Fibroblast of skin of scalp (primary cell): ENCODE measurements around the gene RAB11FIP5.
"Not testable (repeated sequence)": the region's sequence is repeated elsewhere in the genome, so short reads cannot be mapped to it uniquely, and the experiment has no call there.

Source experiments
- DNase-seq: peaks from one replicate; pipeline ENCODE4 v3.0.0-alpha.2; 2013

The RAB11FIP5 gene

DNA sequence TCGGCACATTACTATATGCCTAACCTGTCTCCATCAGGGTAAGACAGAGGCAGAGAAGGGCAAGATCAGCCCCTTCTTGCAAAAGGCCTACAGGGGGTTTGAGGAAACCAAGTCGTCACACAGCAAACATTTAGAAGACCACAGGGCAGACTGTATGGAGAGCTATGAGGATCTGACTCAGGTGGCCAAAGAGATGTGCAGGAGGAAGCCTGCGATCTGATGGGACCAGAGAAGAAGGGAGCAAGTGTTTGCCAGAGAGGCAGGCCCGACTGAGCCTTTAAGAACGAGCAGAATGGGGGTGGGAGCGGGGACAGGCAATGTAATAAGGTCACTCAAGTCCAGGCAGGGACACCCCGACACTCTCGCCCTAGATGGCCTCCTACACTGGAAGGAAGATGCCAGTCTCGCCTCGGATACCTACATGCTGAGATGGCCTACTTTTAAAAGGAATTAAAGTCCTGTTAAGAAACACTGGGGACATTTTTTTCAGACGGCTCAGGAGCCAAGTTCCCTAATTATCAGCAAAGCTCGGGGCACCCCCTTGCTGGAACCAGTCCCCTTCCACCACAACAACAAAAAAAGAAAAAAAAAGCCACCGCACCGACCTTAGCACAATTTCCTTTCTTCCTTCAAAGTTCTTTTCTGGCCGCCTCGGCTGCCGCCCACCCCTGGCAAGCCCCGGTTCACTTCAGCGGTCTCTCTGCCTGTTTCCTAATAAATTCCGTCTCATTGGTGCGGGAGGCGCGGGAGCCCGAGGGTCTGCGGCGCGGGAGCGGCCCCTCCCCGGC lies 42.7 kb downstream of the RAB11FIP5 start:
- no peak for DNase-seq

DNA sequence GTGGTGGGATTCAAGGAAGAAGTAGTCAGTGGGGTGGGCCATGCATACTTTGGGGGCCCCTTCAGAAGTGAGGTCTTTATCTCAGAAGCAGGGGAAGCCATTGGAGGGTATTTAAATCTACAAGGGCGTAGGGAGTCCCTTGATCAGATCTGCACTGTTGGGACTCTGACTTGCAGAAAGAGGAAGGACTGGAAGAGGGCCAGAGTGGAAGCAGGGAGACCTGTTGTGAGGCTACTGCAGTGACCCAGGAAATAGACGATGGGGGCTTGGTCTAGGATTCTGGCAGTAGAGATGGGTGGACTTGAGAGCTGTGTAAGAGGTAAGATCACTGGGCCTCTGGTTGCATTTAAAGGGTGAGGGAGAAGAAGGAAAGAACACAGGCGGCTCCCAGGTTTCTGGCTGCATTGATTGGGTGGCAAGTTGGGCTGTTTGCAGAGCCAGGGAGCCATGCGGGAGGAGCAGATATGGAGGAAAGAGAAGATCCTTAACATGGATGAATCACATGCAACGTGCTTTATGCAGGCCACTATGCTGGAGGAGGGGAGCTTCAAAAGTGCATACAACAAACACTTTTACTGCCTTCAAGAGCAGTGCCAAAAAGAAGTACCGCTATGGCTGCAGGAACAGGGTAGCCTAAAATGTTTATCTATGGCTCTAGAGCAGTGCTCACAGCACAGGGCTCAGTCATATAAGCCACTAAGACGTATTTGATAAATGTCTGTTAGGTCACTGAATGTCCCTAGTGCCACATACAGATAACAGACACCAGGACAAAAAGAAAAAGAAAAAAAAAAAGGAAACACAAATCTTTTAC lies 43.5 kb downstream of the RAB11FIP5 start:
- DNase-seq: no peak

DNA sequence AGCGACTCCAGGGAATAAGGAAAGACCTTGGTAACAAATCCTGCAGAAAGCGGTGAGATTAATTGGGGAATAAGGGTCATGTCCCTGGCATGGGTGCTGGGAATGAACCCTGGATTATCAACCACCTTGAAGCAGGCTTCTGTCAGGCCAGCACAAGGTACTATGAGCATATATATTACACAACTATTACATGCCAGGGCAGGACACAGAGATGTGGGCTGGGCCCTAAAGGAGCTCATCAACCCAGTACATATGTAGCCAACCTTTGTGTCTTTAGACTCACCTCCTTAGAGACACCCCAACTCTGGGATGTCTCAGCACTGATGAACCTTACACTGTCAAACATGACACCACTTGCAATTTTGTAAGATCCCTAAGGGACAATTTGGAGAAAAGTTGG lies 44.6 kb downstream of the RAB11FIP5 start:
- no peak for DNase-seq

DNA sequence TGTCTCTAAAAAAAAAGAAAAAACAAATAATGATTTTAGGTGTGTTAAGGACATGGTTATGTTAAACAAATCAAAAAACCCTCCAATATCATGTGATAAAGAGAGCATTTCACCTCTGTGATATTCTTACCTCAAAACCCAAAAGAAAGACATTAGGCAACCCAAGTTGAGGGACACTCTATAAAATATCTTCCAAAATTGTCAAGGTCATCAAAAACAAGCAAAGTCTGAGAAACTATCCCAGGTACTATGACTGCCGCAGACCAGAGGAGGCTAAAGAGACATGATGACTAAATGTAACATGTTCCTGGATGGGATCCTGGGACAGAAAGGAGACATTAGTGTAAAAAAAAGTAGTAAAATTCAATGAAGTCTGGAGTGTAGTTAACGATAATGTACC lies 45.7 kb downstream of the RAB11FIP5 start:
- no peak for DNase-seq

DNA sequence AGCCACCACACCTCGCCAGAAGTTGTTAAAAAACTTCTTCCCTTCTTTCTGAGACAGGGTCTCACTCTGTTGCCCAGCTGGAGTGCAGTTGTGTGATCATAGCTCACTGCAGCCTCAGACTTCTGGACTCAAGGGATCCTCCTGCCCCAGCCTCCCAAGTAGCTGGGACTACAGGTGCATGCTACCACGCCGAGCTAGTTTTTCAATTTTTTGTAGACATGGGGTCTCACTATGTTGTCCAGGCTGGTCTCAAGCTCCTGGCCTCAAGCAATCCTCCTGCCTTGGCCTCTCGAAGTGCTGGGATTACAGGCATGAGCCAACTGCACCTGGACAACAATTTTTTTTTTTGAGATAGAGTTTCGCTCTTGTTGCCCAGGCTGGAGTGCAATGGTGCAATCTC lies 47.7 kb downstream of the RAB11FIP5 start:
- DNase-seq: not testable (repeated sequence)

DNA sequence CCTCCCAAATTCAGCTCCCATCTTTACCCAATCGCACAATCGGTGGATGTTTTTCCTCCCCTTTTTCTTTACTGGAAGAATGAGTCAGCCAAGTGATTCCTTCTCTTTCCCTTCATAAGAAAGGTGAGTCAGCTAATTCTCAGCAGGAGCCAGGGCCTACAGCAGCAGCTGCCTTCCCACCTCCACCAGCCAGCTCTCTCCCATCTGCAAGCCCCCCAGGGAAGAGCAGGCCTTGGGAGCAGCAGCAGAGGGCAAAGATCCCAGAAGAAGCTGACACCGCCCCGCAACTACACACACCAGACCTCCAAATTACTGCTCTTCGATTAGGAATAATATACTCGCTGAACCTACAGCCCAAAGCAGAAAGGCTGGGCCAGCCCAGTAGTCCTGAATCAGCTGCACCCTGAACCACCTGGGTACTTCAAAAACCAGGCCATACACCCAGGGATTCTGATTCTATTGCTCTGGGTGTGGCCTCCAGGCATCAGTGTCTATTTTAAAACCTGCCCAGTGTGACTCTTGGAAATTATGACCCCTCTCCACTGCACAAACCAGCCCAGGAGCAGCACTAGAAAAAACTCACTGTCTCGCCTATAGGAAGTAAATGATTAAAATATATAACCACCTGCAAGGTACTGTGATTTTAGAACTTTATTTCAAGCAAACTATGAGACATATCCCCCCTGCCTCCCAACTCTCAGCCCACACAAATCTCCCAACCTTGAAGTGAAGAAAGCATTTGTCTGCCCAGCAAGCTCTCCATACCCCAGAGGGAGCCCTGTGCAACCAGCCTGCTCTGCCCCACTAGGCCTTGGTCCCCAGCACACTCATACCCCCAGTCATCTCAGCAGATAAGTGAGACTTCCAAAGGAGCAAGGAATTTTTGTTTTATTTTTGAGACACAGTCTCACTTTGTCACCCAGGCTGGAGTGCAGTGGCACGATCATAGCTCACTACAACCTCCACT lies 48.6 kb downstream of the RAB11FIP5 start:
- peak; percentile 83 for DNase-seq

DNA sequence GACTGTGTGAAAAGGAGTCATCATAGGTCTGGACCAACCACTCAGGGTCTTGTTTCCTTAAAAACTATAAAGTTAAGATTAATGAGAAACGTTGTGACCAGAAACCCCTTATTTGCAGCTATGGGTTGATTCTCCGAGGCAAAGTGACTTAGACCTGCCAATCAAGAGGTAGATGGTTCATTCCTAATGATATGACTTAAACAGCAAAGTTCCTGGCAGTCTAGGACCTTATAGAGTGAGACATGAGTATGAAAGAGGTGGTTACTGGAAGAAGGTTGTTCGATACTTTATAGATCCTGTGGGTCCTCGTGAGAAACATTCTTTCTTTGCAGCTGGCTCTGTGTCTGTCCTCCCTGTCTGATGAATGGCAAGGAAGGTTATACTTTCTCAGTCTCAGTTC lies 49.3 kb downstream of the RAB11FIP5 start:
- no peak for DNase-seq

DNA sequence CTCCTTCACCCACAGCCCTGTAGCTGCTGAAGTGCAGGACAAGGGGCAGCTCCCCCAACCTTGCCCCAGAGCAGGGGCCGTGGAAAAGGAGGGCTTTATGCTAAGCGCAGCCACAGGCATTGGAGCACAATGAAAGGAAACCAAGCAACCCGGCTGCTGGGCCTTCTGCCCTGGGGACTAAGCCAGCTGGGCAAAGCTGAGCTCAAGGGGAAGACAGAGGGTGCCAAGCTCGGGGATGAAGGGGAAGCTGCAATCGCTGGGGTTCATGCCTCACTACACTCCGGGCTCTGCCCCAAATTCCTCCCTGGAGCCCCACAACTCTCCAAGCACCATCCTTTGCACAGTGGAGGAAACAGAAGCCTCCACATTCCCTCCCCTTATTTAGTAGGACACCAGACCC lies 53.6 kb downstream of the RAB11FIP5 start:
- DNase-seq: no peak

DNA sequence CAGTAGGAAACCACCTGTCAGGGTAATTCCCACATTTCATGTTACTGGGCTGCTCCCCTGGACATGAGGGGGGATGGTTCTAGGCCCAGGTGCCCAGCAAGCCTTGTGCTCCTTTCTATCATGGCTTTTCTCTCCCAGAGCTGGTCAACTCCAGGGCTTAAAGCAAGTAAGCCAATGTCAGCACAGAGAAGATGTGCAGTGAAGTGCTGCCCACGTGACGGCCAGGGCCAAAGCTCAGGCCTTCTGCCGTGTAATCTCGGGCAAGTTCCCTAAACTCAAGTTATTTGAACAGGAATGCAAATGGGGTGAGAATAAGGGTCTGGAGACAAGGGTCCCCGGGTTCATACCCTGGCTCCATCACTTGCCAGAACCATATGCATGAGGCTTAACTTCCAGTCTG lies 57.8 kb downstream of the RAB11FIP5 start:
- no peak for DNase-seq

DNA sequence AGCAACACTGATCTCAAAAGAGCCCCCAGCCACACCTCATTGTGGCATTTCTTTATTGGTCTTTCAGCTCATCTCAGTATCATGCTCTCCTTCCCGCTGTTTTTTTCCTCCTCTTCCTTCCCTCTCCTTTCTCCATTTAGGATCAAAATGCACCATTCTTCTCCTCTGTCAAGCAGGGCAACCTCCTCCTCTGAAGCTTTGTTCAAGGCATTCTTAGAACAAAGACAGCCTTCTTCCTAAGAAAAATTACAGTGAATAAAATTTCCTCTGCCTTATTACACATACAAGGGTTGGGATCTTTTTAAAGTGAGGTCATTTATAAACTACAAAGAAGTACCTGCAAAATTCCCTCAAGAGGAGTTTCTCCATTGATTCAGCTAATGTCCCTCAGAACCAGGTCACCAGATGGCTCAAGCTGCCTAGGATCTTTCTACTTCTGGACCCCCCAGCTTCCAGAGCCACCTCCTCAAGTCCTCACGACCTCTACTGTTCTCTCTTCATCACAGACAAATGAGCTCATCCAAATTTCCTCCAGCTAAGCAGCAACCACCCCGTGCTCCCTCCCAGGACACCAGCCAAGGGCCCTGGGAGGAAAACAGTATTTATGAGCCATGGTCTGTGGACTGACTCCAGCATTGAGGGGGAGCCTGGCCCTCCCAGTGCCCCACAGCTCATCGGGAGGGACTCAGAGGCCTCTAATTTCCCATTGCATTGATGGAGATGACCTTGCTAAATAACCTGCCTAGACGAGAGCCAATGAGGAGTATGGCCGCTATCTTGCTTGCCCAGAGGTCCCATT lies 59.2 kb downstream of the RAB11FIP5 start:
- DNase-seq: peak; percentile 16

DNA sequence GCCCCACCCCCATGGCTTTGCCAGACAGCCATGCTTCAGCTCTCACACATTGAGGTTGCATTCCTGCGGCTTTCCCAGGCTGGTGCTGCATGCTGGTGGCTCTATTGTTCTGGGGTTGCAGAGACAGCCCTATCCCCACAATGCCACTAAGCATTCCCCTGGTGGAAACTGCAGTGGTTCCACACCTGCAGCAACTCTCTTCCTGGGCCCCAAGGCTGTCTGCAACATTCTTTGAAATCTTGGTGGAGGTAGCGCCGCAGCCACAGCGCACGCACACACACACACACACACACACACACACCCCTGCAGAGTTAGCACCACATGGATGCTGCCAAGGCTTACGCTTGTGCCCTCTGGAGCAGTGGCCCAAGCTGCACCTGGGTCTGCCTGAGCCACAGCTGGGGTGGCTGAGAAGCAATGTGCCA lies 62.6 kb downstream of the RAB11FIP5 start:
- peak; percentile 57 for DNase-seq

DNA sequence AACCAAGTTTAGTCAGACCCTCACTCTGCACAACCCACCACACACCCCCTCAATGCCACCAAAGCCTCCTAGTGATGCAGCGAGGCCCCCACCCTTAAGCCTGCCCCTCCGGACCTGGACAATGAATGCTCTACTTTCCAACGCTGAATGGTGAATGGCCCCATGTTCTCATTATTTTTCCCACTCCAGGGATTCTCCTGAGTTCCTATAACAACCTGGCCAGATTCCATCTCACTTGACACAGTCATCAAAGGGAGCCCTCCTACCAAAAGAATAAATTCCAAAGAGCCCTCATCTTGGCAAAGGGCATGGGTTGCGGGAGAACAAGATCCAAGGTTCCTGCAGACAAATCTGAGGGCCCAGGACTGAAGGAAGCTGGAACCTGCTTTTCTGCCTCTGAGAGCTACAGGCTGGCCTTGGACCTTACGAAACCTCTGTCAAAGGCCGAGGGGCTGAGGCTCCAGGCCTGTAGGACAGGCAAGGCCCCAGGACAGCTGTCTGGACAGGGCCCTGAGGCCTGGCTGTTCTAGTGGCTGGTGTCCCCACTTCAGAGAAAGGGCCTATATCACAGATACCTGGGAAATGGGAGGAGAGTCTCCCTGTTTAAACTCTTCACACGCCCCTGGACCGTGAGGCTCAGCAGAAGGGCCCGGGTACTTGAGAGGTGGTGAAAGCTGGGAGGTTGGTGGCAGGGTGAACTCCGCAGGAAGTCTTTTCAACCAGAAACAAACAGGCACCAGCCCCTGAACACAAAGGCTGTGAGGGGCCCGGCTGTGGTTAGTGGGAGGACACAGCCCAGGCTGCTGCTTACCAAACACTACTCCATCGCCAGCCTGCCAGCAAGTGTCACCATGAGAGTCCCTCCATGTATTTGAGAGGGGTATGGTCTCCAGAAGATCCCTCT lies 68.6 kb downstream of the RAB11FIP5 start:
- no peak for DNase-seq

DNA sequence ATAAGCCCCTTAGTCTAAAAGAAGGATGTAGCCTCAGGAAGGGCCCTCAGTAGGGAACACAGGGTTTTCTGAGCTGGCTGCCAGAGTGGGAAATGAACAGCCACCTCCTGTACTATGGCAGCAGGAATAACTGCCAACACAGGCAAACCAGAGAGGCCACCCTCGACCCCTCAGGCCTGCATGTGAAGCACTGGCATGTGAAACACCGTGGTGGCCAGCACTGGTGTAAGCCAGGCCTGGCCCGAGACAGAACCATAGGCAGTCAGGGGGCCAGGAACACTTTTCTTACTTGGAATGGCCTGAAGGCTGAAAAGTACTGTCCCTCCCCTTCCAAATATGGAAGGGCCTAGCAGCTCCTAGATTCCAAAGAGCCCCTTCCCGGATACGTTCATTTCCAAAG lies 69.5 kb downstream of the RAB11FIP5 start:
- DNase-seq: no peak

DNA sequence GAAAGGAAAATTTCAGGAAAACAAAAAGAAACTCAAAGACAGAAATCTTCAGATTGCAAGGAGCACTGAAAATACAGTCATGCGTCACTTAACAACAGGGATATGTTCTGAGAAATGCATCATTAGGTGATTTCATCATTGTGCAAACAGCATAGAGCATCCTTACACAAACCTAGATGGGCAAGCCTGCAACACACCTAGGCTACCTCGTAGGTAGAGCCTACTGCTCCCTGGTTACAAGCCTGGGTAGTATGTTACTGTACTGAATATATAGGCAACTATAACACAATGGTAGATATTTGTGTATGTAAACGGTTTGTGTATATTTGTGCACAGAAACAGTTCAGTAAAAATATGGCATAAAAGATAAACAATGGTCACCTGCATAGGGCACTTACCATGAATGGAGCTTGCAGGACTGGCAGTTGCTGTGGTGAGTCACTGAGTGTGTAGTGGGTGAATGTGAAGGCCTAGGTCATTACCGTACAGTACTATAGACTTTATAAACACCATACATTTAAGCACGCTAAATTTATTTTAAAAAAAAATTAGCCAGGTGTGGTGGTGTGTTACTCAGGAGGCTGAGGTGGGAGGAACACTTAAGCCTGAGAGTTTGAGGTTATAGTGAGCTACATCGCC lies 74.7 kb downstream of the RAB11FIP5 start:
- DNase-seq: no peak

DNA sequence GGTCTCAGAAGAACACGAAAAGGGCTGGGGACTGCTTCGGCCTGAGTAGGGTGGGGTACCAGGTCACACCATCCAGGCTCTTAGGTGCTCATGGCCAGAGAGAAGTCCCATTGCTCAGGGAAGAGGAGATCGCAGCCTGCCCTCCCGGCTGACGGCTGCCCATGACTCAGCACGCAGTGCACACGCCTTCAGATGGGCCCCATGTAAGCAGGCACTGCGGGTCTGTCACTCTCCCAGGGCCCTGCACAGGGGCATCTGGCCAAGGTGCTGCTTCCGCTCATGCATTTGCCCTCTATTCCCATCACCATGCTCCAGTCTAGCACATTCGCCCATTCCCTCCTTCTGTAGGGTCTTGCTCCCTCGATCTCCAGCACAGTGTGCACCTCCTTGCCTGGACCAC lies 76.0 kb downstream of the RAB11FIP5 start:
- DNase-seq: no peak

DNA sequence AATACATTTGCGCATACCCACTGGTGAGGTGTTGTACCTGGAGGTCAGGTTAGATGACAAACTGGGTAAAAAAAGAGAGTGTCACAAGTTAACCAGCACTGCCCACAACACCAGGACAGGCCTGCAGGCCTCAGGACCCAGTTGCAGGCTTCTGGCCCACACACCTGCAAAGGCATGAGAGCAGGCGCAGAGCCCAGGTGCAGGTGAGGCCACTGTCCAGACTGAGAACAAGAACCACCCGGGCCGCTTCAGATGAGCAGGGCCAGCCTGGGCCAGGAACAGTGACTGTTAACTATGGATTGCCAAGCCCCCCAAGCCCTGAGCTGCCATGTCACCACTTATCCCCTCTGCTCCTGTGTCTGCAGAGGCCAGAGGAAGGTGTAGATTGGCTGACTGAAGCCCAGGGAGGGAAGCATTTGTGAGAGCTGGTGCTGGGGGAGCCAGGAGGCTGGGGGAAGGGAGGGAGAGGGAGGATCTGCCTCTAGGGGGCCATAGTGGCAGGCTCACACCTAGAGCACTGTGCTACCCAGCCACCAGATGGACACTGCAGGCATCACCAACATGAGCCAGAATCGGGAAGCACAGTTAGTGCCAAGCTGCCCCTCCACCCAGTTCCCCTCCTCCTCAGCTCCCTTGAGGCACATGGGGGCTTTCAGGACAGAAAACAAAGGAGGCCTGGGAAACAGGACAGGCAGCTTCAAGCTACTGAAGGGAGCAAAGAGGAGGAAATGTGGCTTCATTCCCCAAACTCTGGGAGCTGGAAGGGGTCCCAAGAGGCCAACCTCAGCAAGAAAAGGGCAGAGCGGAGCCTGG lies 76.6 kb downstream of the RAB11FIP5 start:
- no peak for DNase-seq

DNA sequence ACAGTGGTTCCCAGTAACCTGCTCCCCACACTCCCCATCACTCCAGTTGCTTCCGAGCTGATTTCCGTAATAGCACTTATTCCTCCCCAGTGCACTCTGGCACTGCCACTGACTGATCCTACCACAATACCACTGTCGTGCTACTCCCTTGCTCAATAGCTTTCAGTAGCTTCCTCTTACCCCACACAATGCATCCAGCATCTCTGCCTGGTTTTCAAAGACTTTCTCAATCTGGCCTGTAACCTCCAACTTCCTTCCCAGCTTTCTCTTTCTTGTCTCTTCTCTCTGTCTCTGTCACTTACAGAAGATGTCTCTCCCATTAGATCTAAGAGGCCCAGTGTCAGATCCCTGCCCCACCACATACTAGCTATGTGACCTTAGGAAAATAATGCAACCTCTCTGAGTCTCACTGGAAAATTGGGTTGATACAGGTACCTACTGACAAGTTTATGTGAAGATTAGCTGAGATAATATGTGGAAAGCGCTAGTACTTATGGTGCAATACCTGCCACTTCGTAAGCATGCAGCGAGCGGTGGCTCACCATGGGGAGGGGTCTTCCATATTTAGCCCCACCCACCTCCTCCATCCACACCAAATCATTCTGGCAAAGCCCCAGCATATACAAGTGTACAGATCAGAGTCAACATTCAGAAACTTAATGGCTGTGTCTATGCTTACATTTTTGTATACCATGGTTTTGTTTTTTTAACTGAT lies 77.9 kb downstream of the RAB11FIP5 start:
- no peak for DNase-seq

DNA sequence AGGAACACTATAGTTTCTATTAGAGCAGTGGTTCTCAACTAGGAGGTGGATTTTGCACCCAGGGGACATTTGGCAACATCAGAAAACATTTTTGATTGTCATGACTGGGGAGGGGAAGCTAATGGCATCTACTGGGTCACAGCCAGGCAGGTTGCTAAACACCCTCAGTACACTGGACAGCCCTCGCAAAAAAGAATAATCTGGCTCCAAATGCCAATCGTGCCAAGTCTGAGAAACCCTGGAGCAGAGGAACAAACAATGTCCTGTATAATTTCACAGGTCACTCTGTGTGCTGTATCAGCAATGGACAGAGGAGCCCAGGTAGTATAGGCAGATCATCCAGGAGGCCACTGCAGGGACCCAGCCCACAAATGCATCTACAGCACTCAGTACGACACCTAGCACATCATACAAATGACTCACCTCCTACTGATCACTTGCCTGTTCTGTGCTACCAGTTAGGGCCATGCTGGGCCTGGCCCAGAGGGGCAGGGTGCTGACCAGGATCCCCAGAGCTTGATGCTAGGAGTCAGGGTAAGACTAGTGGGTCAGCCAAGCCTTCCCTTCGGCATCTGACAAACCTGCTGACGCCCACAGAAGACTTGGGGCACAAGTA lies 78.9 kb downstream of the RAB11FIP5 start:
- DNase-seq: no peak
